Neuronal stem cell (in vitro differentiated cells): ENCODE data around the gene SORD.
"Not testable (repeated sequence)": the region's sequence is repeated elsewhere in the genome, so short reads cannot be mapped to it uniquely, and the experiment has no call there.

Source experiments
- DNase-seq: peaks from one replicate; pipeline ENCODE4 v3.0.0-alpha.2; 2013; ENCODE audit warnings: low spot score
- H2AFZ ChIP-seq: one replicate; pipeline ENCODE4 v1.6.1; 2013; ENCODE audit warnings: mild to moderate bottlenecking, low read length, inconsistent platforms
- H2AK5ac ChIP-seq: 2 replicates; pipeline ENCODE4 v1.6.1; 2013; ENCODE audit warnings: low read depth, mild to moderate bottlenecking, inconsistent platforms, low read length, moderate library complexity, mixed read lengths
- H2BK120ac ChIP-seq: 2 replicates; pipeline ENCODE4 v1.6.1; 2013; ENCODE audit warnings: low read depth, mild to moderate bottlenecking, inconsistent platforms, low read length, moderate library complexity, mixed read lengths
- H2BK12ac ChIP-seq: one replicate; pipeline ENCODE4 v1.6.1; 2013; ENCODE audit warnings: low read length, inconsistent platforms
- H2BK15ac ChIP-seq: 2 replicates; pipeline ENCODE4 v1.6.1; 2013; ENCODE audit warnings: mild to moderate bottlenecking, low read length, inconsistent platforms, mixed read lengths
- H2BK5ac ChIP-seq: one replicate; pipeline ENCODE4 v1.6.1; 2013; ENCODE audit warnings: inconsistent platforms, mild to moderate bottlenecking, low read length, moderate library complexity
- H3K14ac ChIP-seq: one replicate; pipeline ENCODE4 v1.6.1; 2013; ENCODE audit warnings: low read length, inconsistent platforms
- H3K18ac ChIP-seq: 2 replicates; pipeline ENCODE4 v1.6.1; 2013; ENCODE audit warnings: low read length, inconsistent platforms
- H3K23ac ChIP-seq: 2 replicates; pipeline ENCODE4 v1.6.1; 2013; ENCODE audit warnings: low read depth, mild to moderate bottlenecking, mixed read lengths, low read length, inconsistent platforms; ENCODE audit not compliant: poor library complexity
- H3K27ac ChIP-seq: replicated peaks from 3 replicates; pipeline ENCODE4 v1.5.1; 2013; ENCODE audit warnings: low read length, inconsistent platforms
- H3K27me3 ChIP-seq, 3 experiments: 2 replicates each; pipeline ENCODE4 v1.6.1; 2013; ENCODE audit warnings: low read length in 3 of 3, mild to moderate bottlenecking in 2 of 3, inconsistent platforms in 1 of 3, low read depth in 1 of 3, mixed read lengths in 1 of 3, moderate library complexity in 1 of 3; ENCODE audit not compliant: control insufficient read depth in 3 of 3, insufficient read depth in 3 of 3
- H3K36me3 ChIP-seq, 2 donors: replicated peaks in 1 of 2; 2 replicates each; pipeline ENCODE4 v1.6.1; 2013; ENCODE audit warnings: low read length in 2 of 2; ENCODE audit not compliant: control insufficient read depth in 2 of 2, insufficient read depth in 2 of 2
- H3K4ac ChIP-seq: 2 replicates; pipeline ENCODE4 v1.6.1; 2013; ENCODE audit warnings: inconsistent platforms, mild to moderate bottlenecking, low read length, moderate library complexity
- H3K4me1 ChIP-seq, 2 donors: 1 replicate in 1 of 2; 2 replicates in 1 of 2; pipeline ENCODE4 v1.6.1; 2013; ENCODE audit warnings: low read length in 2 of 2, low read depth in 1 of 2; ENCODE audit not compliant: control insufficient read depth in 2 of 2, insufficient read depth in 1 of 2
- H3K4me2 ChIP-seq: one replicate; pipeline ENCODE4 v1.6.1; 2013; ENCODE audit warnings: mild to moderate bottlenecking, low read length, inconsistent platforms; ENCODE audit not compliant: insufficient read depth, poor library complexity, severe bottlenecking
- H3K4me3 ChIP-seq, 2 donors: 2 replicates each; pipeline ENCODE4 v1.5.1; 2013; ENCODE audit warnings: low read length in 2 of 2, mild to moderate bottlenecking in 2 of 2, inconsistent platforms in 1 of 2, moderate library complexity in 1 of 2
- H3K79me1 ChIP-seq: one replicate; pipeline ENCODE4 v1.6.1; 2013; ENCODE audit warnings: low read depth, mild to moderate bottlenecking, inconsistent platforms, low read length, moderate library complexity
- H3K9ac ChIP-seq: one replicate; pipeline ENCODE4 v1.6.1; 2013; ENCODE audit warnings: mild to moderate bottlenecking, low read depth, low read length, inconsistent platforms; ENCODE audit not compliant: poor library complexity
- H3K9me3 ChIP-seq, 2 donors: replicated peaks in 1 of 2; 2 replicates each; pipeline versions ENCODE3 to v1.6.1; 2013; ENCODE audit warnings: low read length in 2 of 2, mild to moderate bottlenecking in 2 of 2, inconsistent platforms in 1 of 2, low read depth in 1 of 2, mixed read lengths in 1 of 2, moderate library complexity in 1 of 2; ENCODE audit not compliant: control insufficient read depth in 2 of 2, insufficient read depth in 1 of 2
- H4K8ac ChIP-seq: one replicate; pipeline ENCODE4 v1.6.1; 2013; ENCODE audit warnings: low read depth, mild to moderate bottlenecking, inconsistent platforms, low read length, moderate library complexity
- H4K91ac ChIP-seq: one replicate; pipeline ENCODE4 v1.6.1; 2013; ENCODE audit warnings: low read length, low read depth, mild to moderate bottlenecking, inconsistent platforms; ENCODE audit not compliant: poor library complexity
- WGBS, 2 donors: extraction: QIAGEN DNeasy Blood & Tissue Kit; methylation state at CpG; one replicate each; pipeline ENCODE4 v1.1.7; 2013; ENCODE audit warnings: missing lambda C conversion rate in 2 of 2, mixed read lengths in 1 of 2; ENCODE audit not compliant: insufficient read length in 2 of 2, insufficient replicate concordance in 1 of 2; ENCODE audit errors: extremely low coverage in 2 of 2; 5-methylcytosine and 5-hydroxymethylcytosine counted together

Gene SORD

DNA sequence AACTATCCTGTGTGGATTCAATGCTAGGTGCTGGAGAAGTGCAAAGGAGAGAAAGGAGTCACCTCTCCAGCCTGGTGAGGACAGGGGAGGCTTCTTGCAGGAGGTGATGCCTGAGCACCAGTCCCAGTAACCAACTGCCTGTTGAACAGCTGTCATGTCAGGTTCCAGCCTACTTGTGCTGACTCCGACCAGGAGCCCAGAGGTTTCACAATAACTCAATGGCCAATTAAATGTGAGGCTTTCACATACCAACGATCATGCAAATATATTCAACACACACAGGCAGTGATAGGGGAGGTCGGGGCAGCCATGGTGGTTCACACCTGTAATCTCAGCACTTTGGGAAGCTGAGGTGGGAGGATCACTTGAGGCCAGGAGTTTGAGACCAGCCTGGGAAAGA, 7.7 kb downstream of the SORD start:
- Histone ChIP-seq H3K79me1 (peaks cover 4% of the 10 kb centered on the region), H3K18ac (no peak overlapping the region), H3K4me2 (no peak overlapping the region), H2AK5ac (no peak overlapping the region), H3K23ac (no peak overlapping the region), H2BK120ac (no peak overlapping the region), H4K91ac (no peak overlapping the region), H3K9ac (no peak overlapping the region), H4K8ac (no peak overlapping the region), H2AFZ (no peak overlapping the region), H2BK12ac (no peak overlapping the region), H2BK15ac (no peak overlapping the region), H3K14ac (no peak overlapping the region), H3K9me3 (peaks cover 3 to 29% of the 10 kb centered on the region in 2 donors), H2BK5ac (no peak overlapping the region), H3K27ac (no peak overlapping the region), H3K4me3 (no peak overlapping the region), H3K36me3 (peaks cover 9 to 38% of the 10 kb centered on the region in 2 donors), H3K4ac (no peak overlapping the region), H3K4me1 (no peaks in the 10 kb centered on the region), H3K27me3 (no peaks in the 10 kb centered on the region)
- DNase-seq: no peak
- no CpG with 5 or more reads among the region's 3 CpGs for WGBS, 2 donors

DNA sequence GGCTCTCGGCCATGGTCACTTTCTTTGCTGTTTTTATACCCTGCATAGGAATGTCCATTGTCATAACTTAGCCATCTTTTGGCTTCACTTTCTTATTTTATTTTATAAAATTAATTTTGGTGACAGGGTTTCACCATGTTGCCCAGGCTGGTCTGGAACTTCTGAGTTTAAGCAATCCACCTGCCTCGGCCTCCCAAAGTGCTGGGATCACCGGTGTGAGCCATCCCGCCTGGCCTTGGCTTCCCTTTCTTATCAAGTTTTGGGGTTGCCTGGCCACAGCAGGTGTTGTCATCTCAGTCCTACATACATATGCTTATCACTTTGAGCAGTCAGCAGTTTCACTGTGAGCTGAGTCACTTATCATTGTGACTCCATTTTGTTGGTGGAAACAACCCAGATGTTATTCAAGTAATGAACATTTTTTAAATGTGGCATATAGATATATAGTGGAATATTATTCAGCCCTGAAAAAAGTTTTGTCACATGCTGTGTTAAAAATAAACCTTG, 8.6 kb downstream of the SORD start:
- not testable (repeated sequence) for H3K23ac ChIP-seq, H2BK15ac ChIP-seq, H3K79me1 ChIP-seq, H2BK120ac ChIP-seq, H3K27me3 ChIP-seq, H4K8ac ChIP-seq, H3K14ac ChIP-seq, H3K4me3 ChIP-seq, H4K91ac ChIP-seq, H3K9ac ChIP-seq, H2AK5ac ChIP-seq, H3K18ac ChIP-seq, H3K27ac ChIP-seq, H2AFZ ChIP-seq, H3K4ac ChIP-seq, H3K4me1 ChIP-seq, H3K4me2 ChIP-seq, H2BK12ac ChIP-seq, DNase-seq, H2BK5ac ChIP-seq
- Histone ChIP-seq H3K36me3 (peaks cover 9 to 37% of the 10 kb centered on the region in 2 donors), H3K9me3 (peaks cover 3 to 29% of the 10 kb centered on the region in 2 donors)
- no CpG with 5 or more reads among the region's 4 CpGs for WGBS, 2 donors

DNA sequence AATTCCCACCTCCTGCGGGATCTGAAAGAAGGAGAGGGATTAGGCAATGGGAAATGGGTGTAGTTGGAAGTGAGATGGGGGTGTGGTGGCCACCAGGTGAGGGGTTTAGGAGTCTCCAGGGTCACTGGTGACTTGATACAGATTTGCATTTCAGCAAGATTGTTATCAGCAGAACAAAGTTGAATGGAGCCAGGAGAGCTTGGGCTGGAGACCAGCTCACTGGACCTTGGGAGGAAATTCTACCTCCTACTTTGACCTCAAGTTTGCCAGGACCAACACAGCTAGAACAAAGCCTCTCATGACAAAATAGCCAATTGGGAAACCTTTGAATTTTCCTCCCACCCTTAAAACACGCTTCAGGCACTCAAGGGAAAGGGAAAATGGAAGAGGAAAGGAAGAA, 9.5 kb downstream of the SORD start:
- not testable (repeated sequence) for H2AK5ac ChIP-seq, H3K14ac ChIP-seq, H3K4ac ChIP-seq, DNase-seq, H3K4me1 ChIP-seq, H4K91ac ChIP-seq, H3K27ac ChIP-seq, H3K9ac ChIP-seq, H4K8ac ChIP-seq, H3K18ac ChIP-seq, H2BK15ac ChIP-seq, H2BK5ac ChIP-seq, H3K4me3 ChIP-seq, H2BK120ac ChIP-seq, H2BK12ac ChIP-seq, H2AFZ ChIP-seq, H3K4me2 ChIP-seq, H3K23ac ChIP-seq, H3K79me1 ChIP-seq, H3K27me3 ChIP-seq
- H3K36me3 ChIP-seq: peaks cover 7 to 29% of the 10 kb centered on the region in 2 donors
- no CpG with 5 or more reads among the region's 2 CpGs for WGBS, 2 donors
- H3K9me3 ChIP-seq: peaks cover 3 to 29% of the 10 kb centered on the region in 2 donors

DNA sequence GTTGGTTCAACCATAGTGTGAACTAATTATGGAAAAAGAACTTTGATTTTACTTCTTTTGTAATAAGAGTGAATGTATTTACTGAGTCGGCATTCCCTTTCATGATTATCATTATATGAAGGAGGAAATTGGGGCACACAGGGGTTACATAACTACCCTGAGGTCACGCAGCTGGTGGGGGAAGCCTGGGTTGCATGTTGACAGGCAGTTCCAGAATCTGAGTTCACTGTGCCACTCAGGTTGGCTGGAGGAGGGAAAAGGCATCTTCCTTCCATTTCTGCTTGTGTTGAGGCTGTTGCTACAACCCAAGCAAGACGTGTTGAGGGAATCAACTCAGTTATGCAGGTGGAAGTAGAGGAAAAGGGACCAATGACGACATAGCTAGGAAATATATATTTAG, 11.1 kb downstream of the SORD start:
- H2BK120ac ChIP-seq, H3K4me2 ChIP-seq, H3K18ac ChIP-seq, H3K79me1 ChIP-seq, H3K23ac ChIP-seq, H4K8ac ChIP-seq, DNase-seq, H2BK15ac ChIP-seq, H2BK12ac ChIP-seq, H3K4me3 ChIP-seq, H3K9ac ChIP-seq, H3K4me1 ChIP-seq, H3K27me3 ChIP-seq, H2AK5ac ChIP-seq, H3K4ac ChIP-seq, H2BK5ac ChIP-seq, H2AFZ ChIP-seq, H4K91ac ChIP-seq, H3K14ac ChIP-seq, H3K27ac ChIP-seq: not testable (repeated sequence)
- no CpG with 5 or more reads among the region's 4 CpGs for WGBS, 2 donors
- Histone ChIP-seq H3K36me3 (peaks cover 7 to 22% of the 10 kb centered on the region in 2 donors), H3K9me3 (peaks cover 3 to 21% of the 10 kb centered on the region in 2 donors)
